ENCODE measurements around the gene NECTIN2.

The NECTIN2 gene

DNA sequence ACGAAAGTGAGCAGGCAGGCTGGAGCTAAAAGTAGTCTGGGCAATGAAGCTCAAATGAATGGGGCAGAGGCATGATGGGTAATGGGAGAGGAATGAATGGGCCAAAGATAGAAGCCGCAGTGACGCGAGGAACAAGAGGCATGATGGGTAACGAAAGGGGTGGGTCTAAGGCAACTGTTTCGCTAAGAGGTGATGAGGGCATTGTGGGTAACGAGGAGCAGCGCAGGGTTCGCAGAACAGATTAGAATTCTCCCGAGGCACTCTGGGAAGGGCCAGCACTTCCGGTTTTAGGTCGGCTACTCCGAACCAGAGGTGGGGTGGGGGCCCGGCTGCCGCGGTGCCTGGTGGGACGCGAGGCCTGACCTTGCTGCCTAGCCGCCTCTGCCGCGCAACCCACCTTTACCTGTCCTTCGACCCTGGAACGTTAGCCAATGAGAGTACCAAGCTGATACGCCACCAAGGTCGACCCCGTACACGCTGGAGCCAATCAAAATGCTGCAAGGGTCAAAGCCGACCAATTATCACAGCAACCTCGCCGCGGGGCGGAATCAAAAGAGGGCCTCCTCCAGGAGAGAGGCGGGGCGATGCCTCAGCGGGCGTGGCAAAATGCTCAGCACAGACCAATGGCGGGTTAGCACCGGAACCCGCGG lies 44.4 kb downstream of the NECTIN2 start:
- Histone ChIP-seq H3K4me3 (ENCODE audit: low read depth, low read length, poor library complexity, severe bottlenecking) (peak overlapping the region; percentile 59), H3K9me2 (ENCODE audit: low read depth, low read length) (no peaks in the 10 kb centered on the region), H3K4me1 (ENCODE audit: insufficient read depth, low read length, severe bottlenecking) (peaks cover 16% of the 10 kb centered on the region), H3K27me3 (ENCODE audit: insufficient read depth, low read length) (peaks cover 6% of the 10 kb centered on the region), H3K4me2 (ENCODE audit: low read length) (peak overlapping the region; percentile 75), H3K9ac (ENCODE audit: low read length) (peak overlapping the region; percentile 54), H2AFZ (ENCODE audit: low read length) (0 out of 2 replicates have a peak overlapping the region, but pooled peaks have one; percentile 48), H3F3A (ENCODE audit: insufficient read depth, low read length) (no peaks in the 10 kb centered on the region), H4K20me1 (ENCODE audit: insufficient read depth, low read length) (no peaks in the 10 kb centered on the region), H3K36me3 (ENCODE audit: insufficient read depth, low read length) (peaks cover 33% of the 10 kb centered on the region), H3K27ac (ENCODE audit: low read depth, low read length, poor library complexity, severe bottlenecking) (peak overlapping the region; percentile 85), H3K9me3 (ENCODE audit: low read length) (no peaks in the 10 kb centered on the region), H3K79me2 (ENCODE audit: insufficient read depth, low read length) (peaks cover 12% of the 10 kb centered on the region)
- TF ChIP-seq CTCF (IDR thresholded peaks at IDR 0.05; ENCODE audit: low read length) (no peak), EZH2 (IDR thresholded peaks at IDR 0.05; ENCODE audit: borderline replicate concordance, low read length) (no peak)

GRCh38 chr19:44891016-44891882 lies 45.2 kb downstream of the NECTIN2 start, which contains the start of gene TOMM40:
TSS of gene TOMM40 (plus strand) at chr19:44891254. CDS start at chr19:44891416, 162 bp downstream.
- Histone ChIP-seq H3K9me3 (ENCODE audit: low read length) (no peaks in the 10 kb centered on the region), H2AFZ (ENCODE audit: low read length) (0 out of 2 replicates have a peak within 1 kb of the TSS, but pooled peaks have one; percentile 48), H3K36me3 (ENCODE audit: insufficient read depth, low read length) (peaks cover 39% of the 10 kb centered on the region), H3K4me2 (ENCODE audit: low read length) (peak within 1 kb of the TSS; percentile 99), H3K9me2 (ENCODE audit: low read depth, low read length) (no peaks in the 10 kb centered on the region), H3K27me3 (ENCODE audit: insufficient read depth, low read length) (peaks cover under 1% of the 10 kb centered on the region), H3K79me2 (ENCODE audit: insufficient read depth, low read length) (peaks cover 12% of the 10 kb centered on the region), H3K27ac (ENCODE audit: low read depth, low read length, poor library complexity, severe bottlenecking) (peak within 1 kb of the TSS; percentile 85), H4K20me1 (ENCODE audit: insufficient read depth, low read length) (no peaks in the 10 kb centered on the region), H3F3A (ENCODE audit: insufficient read depth, low read length) (no peaks in the 10 kb centered on the region), H3K4me3 (ENCODE audit: low read depth, low read length, poor library complexity, severe bottlenecking) (peak within 1 kb of the TSS; percentile 94), H3K9ac (ENCODE audit: low read length) (peak within 1 kb of the TSS; percentile 95), H3K4me1 (ENCODE audit: insufficient read depth, low read length, severe bottlenecking) (peaks cover 16% of the 10 kb centered on the region)
- TF ChIP-seq EZH2 (IDR thresholded peaks at IDR 0.05; ENCODE audit: borderline replicate concordance, low read length): no peak
- TF ChIP-seq CTCF (IDR thresholded peaks at IDR 0.05; ENCODE audit: low read length): no peak

- peak overlapping the region; percentile 99; the same call in 1 of the 2 replicates for H3K4me2 ChIP-seq (ENCODE audit: low read length)
- no peak overlapping the region for H2AFZ ChIP-seq (ENCODE audit: low read length)
- H3F3A ChIP-seq (ENCODE audit: insufficient read depth, low read length): no peaks in the 10 kb centered on the region
- H3K27ac ChIP-seq (ENCODE audit: low read depth, low read length, poor library complexity, severe bottlenecking): no peak overlapping the region
- H3K9me2 ChIP-seq (ENCODE audit: low read depth, low read length): no peaks in the 10 kb centered on the region
- peaks cover 55% of the 10 kb centered on the region for H3K36me3 ChIP-seq (ENCODE audit: insufficient read depth, low read length)
- H3K4me1 ChIP-seq (ENCODE audit: insufficient read depth, low read length, severe bottlenecking): peaks cover 16% of the 10 kb centered on the region
- H3K9ac ChIP-seq (ENCODE audit: low read length): no peak overlapping the region; the same call in 1 of the 2 replicates
- H3K79me2 ChIP-seq (ENCODE audit: insufficient read depth, low read length): peaks cover 12% of the 10 kb centered on the region
- no peaks in the 10 kb centered on the region for H4K20me1 ChIP-seq (ENCODE audit: insufficient read depth, low read length)
- no peaks in the 10 kb centered on the region for H3K9me3 ChIP-seq (ENCODE audit: low read length)
- TF ChIP-seq EZH2 (IDR thresholded peaks at IDR 0.05; ENCODE audit: borderline replicate concordance, low read length): no peak
- no peak for TF ChIP-seq CTCF (IDR thresholded peaks at IDR 0.05; ENCODE audit: low read length)
- no peaks in the 10 kb centered on the region for H3K27me3 ChIP-seq (ENCODE audit: insufficient read depth, low read length)
- no peak overlapping the region for H3K4me3 ChIP-seq (ENCODE audit: low read depth, low read length, poor library complexity, severe bottlenecking)
Observed at GRCh38 chr19:44892932-44893331, 46.8 kb downstream of the NECTIN2 start.
